Subcutaneous abdominal adipose tissue (tissue), 5 donors: Measurements from ENCODE around the gene ABCD3.

Experiments used
- H3K27ac ChIP-seq: one replicate; pipeline ENCODE4 v1.7.0; 2013; ENCODE audit warnings: low read depth, mild to moderate bottlenecking, inconsistent platforms, low read length, moderate library complexity
- H3K27me3 ChIP-seq, 5 donors: one replicate each; pipeline ENCODE4 v1.7.0; 2013; ENCODE audit warnings: low read length in 5 of 5, inconsistent platforms in 1 of 5; ENCODE audit not compliant: control insufficient read depth in 5 of 5, insufficient read depth in 4 of 5
- H3K36me3 ChIP-seq, 5 donors: one replicate each; pipeline ENCODE4 v1.7.0; 2013; ENCODE audit warnings: low read length in 5 of 5; ENCODE audit not compliant: control insufficient read depth in 5 of 5, insufficient read depth in 5 of 5
- H3K4me1 ChIP-seq, 5 donors: one replicate each; pipeline ENCODE4 v1.7.0; 2013; ENCODE audit warnings: low read length in 5 of 5, mild to moderate bottlenecking in 3 of 5, moderate library complexity in 1 of 5; ENCODE audit not compliant: control insufficient read depth in 5 of 5, insufficient read depth in 5 of 5
- H3K4me3 ChIP-seq, 5 donors: one replicate each; pipeline ENCODE4 v1.7.0; 2013; ENCODE audit warnings: low read length in 5 of 5, low read depth in 1 of 5
- H3K9ac ChIP-seq, 5 donors: one replicate each; pipeline ENCODE4 v1.7.0; 2013; ENCODE audit warnings: low read length in 5 of 5, mild to moderate bottlenecking in 4 of 5, moderate library complexity in 3 of 5
- H3K9me3 ChIP-seq, 5 donors: one replicate each; pipeline ENCODE4 v1.7.0; 2013; ENCODE audit warnings: low read length in 5 of 5; ENCODE audit not compliant: control insufficient read depth in 5 of 5
- donor health status: healthy.
- donor health status: healthy.
- donor health status: healthy.
- donor health status: healthy.
- donor health status: healthy.

Gene ABCD3

GRCh38 chr1:94543001-94543400, 124.8 kb downstream of the ABCD3 start:
- no peaks in the 10 kb centered on the region for H3K9me3 ChIP-seq
- peak overlapping the region; percentile 97 for H3K27ac ChIP-seq
- peak overlapping the region in 1 of 5 donors; percentile 92 for H3K9ac ChIP-seq
- H3K36me3 ChIP-seq: no peaks in the 10 kb centered on the region
- H3K4me3 ChIP-seq: peak overlapping the region; percentile 73 to 89 (median 74)
- H3K4me1 ChIP-seq: peaks cover 8 to 62% (median 40%) of the 10 kb centered on the region in 5 donors
- H3K27me3 ChIP-seq: no peaks in the 10 kb centered on the region

- peak overlapping the region in 1 of 5 donors; percentile 0 for H3K4me3 ChIP-seq
- H3K9me3 ChIP-seq: no peaks in the 10 kb centered on the region
- peak overlapping the region; percentile 97 for H3K27ac ChIP-seq
- H3K4me1 ChIP-seq: peaks cover 5 to 51% (median 32%) of the 10 kb centered on the region in 5 donors
- peak overlapping the region in 1 of 5 donors; percentile 61 for H3K9ac ChIP-seq
- no peaks in the 10 kb centered on the region for H3K36me3 ChIP-seq
- no peaks in the 10 kb centered on the region for H3K27me3 ChIP-seq
These were observed 125.9 kb downstream of the ABCD3 start for GRCh38 chr1:94543893-94544635.

GRCh38 chr1:94544706-94545490, 126.7 kb downstream of the ABCD3 start:
- H3K36me3 ChIP-seq: no peaks in the 10 kb centered on the region
- H3K9ac ChIP-seq: peak overlapping the region in 1 of 5 donors; percentile 61
- peak overlapping the region in 1 of 5 donors; percentile 0 for H3K4me3 ChIP-seq
- H3K4me1 ChIP-seq: peaks cover 5 to 43% (median 32%) of the 10 kb centered on the region in 5 donors
- H3K27ac ChIP-seq: peak overlapping the region; percentile 97
- H3K9me3 ChIP-seq: no peaks in the 10 kb centered on the region
- no peaks in the 10 kb centered on the region for H3K27me3 ChIP-seq

- no peaks in the 10 kb centered on the region for H3K9me3 ChIP-seq
- H3K4me3 ChIP-seq: no peak overlapping the region
- H3K36me3 ChIP-seq: no peaks in the 10 kb centered on the region
- no peak overlapping the region for H3K27ac ChIP-seq
- H3K27me3 ChIP-seq: no peaks in the 10 kb centered on the region
- no peak overlapping the region for H3K9ac ChIP-seq
- H3K4me1 ChIP-seq: peaks cover 0 to 4% (median 3%) of the 10 kb centered on the region in 5 donors
These were observed 131.5 kb downstream of the ABCD3 start for GRCh38 chr1:94549706-94550105.

- H3K4me1 ChIP-seq: no peaks in the 10 kb centered on the region
- no peaks in the 10 kb centered on the region for H3K9me3 ChIP-seq
- H3K9ac ChIP-seq: no peak overlapping the region
- no peaks in the 10 kb centered on the region for H3K36me3 ChIP-seq
- H3K27me3 ChIP-seq: no peaks in the 10 kb centered on the region
- H3K4me3 ChIP-seq: no peak overlapping the region
- no peak overlapping the region for H3K27ac ChIP-seq
These were observed 132.2 kb downstream of the ABCD3 start for GRCh38 chr1:94550396-94550795.

- no peak overlapping the region for H3K27ac ChIP-seq
- no peak overlapping the region for H3K4me3 ChIP-seq
- no peak overlapping the region for H3K9ac ChIP-seq
- no peaks in the 10 kb centered on the region for H3K27me3 ChIP-seq
- no peaks in the 10 kb centered on the region for H3K36me3 ChIP-seq
- no peaks in the 10 kb centered on the region for H3K4me1 ChIP-seq
- no peaks in the 10 kb centered on the region for H3K9me3 ChIP-seq
These were observed 132.6 kb downstream of the ABCD3 start for GRCh38 chr1:94550800-94551241.

- H3K4me1 ChIP-seq: no peaks in the 10 kb centered on the region
- H3K9ac ChIP-seq: no peak overlapping the region
- H3K4me3 ChIP-seq: no peak overlapping the region
- H3K27ac ChIP-seq: no peak overlapping the region
- no peaks in the 10 kb centered on the region for H3K36me3 ChIP-seq
- no peaks in the 10 kb centered on the region for H3K9me3 ChIP-seq
- no peaks in the 10 kb centered on the region for H3K27me3 ChIP-seq
These were observed 133.3 kb downstream of the ABCD3 start for GRCh38 chr1:94551449-94551848.

- no peaks in the 10 kb centered on the region for H3K36me3 ChIP-seq
- no peak overlapping the region for H3K9ac ChIP-seq
- no peaks in the 10 kb centered on the region for H3K4me1 ChIP-seq
- H3K27me3 ChIP-seq: no peaks in the 10 kb centered on the region
- no peaks in the 10 kb centered on the region for H3K9me3 ChIP-seq
- no peak overlapping the region for H3K27ac ChIP-seq
- H3K4me3 ChIP-seq: no peak overlapping the region
These were observed 133.9 kb downstream of the ABCD3 start for GRCh38 chr1:94552071-94552586.

- H3K9ac ChIP-seq: no peak overlapping the region
- no peaks in the 10 kb centered on the region for H3K36me3 ChIP-seq
- H3K9me3 ChIP-seq: no peaks in the 10 kb centered on the region
- H3K27ac ChIP-seq: no peak overlapping the region
- no peaks in the 10 kb centered on the region for H3K4me1 ChIP-seq
- no peak overlapping the region for H3K4me3 ChIP-seq
- H3K27me3 ChIP-seq: no peaks in the 10 kb centered on the region
These were observed 135.1 kb downstream of the ABCD3 start for GRCh38 chr1:94553323-94553730.

GRCh38 chr1:94553931-94554330, 135.7 kb downstream of the ABCD3 start:
- H3K4me1 ChIP-seq: no peaks in the 10 kb centered on the region
- H3K36me3 ChIP-seq: no peaks in the 10 kb centered on the region
- H3K9ac ChIP-seq: no peak overlapping the region
- H3K4me3 ChIP-seq: no peak overlapping the region
- H3K9me3 ChIP-seq: no peaks in the 10 kb centered on the region
- H3K27ac ChIP-seq: no peak overlapping the region
- H3K27me3 ChIP-seq: no peaks in the 10 kb centered on the region
